Mesodermal cell (in vitro differentiated cells): ENCODE measurements around the gene IER5.

Source experiments
- H3K27ac ChIP-seq: 2 replicates; pipeline ENCODE4 v1.7.0; 2013; ENCODE audit warnings: mild to moderate bottlenecking, low read depth, low read length, moderate library complexity; ENCODE audit not compliant: severe bottlenecking
- H3K36me3 ChIP-seq: 2 replicates; pipeline ENCODE4 v1.7.1; 2013; ENCODE audit warnings: mild to moderate bottlenecking, low read length, moderate library complexity; ENCODE audit not compliant: control insufficient read depth, insufficient read depth
- H3K4me1 ChIP-seq: one replicate; pipeline ENCODE4 v1.7.1; 2013; ENCODE audit warnings: mild to moderate bottlenecking, low read length; ENCODE audit not compliant: insufficient read depth, control insufficient read depth, poor library complexity, severe bottlenecking
- H3K4me3 ChIP-seq: 2 replicates; pipeline ENCODE4 v1.7.0; 2013; ENCODE audit warnings: low read length, control low read depth, mild to moderate bottlenecking; ENCODE audit not compliant: insufficient read depth, poor library complexity, severe bottlenecking; ENCODE audit errors: extremely low read depth
- H3K9me3 ChIP-seq: 2 replicates; pipeline ENCODE4 v1.7.1; 2013; ENCODE audit warnings: mild to moderate bottlenecking, low read length, moderate library complexity; ENCODE audit not compliant: control insufficient read depth
- WGBS, 2 experiments: methylation state at CpG; one replicate each; pipeline ENCODE4 v1.1.5; 2013; ENCODE audit warnings: missing lambda C conversion rate in 2 of 2; ENCODE audit not compliant: insufficient coverage in 2 of 2; 5-methylcytosine and 5-hydroxymethylcytosine counted together

The IER5 gene

DNA sequence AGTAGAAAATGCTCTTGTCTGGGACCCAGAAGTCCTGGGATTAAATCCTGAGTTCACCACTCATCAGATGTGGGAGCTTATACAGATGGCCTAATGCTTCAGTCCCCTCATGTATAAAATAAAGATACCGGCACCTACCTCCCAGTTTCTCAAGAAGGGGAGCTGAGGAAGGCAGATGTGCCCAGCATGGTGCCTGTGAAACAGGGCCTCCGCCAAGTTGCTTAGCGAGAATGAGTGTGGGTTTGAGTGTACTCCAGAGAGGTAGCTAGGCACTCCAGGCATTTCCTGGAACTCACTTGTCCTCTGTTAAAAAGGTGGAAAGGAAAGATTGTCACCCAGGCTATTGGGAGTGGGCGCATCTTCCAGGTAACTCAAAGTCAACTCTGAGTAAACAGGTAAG is 37.8 kb downstream of the IER5 start:
- no peaks in the 10 kb centered on the region for H3K9me3 ChIP-seq
- no peaks in the 10 kb centered on the region for H3K36me3 ChIP-seq
- 94 to 100% methylated on average over 3 of the region's 4 CpGs for WGBS, 2 experiments
- no peak overlapping the region for H3K4me3 ChIP-seq
- no peak overlapping the region for H3K27ac ChIP-seq
- peaks cover 16% of the 10 kb centered on the region for H3K4me1 ChIP-seq

DNA sequence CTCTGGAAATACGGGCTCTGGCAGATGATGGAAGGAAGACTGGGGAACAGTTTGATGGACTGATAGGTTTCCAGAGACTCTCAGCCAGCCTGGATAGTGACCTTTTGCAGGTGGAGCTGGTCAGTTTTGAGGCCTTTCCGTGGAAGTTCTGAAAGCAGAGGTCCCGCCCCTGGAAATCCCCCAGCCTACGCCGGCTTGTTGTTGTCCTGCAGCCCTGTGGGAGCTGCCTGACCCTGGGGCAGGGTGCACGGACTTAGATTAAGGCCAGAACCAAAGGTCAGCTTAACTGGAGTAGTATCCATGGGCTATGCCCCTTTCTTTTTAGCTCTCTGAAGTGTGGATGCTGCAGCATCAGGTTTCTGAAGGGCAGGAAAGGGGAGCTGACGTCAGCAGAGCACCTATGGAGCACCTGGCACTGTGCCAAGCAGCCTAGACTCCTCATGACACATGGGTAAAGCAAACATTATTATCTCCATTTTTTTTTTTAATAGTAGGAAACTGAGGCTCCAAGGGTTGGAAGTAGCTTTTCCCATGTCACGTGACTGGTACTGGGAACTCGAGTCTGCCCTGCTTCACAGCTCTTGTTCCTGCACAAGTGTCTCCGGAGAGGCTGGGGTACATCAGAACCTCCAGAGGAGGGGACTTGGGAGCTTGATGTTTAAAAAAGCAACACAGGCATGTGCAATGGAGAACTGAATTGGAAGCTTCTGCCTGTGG is 38.5 kb downstream of the IER5 start:
- H3K27ac ChIP-seq = no peak overlapping the region
- WGBS, 2 experiments = 72 to 73% methylated on average over 8 to 9 of the region's 10 CpGs

DNA sequence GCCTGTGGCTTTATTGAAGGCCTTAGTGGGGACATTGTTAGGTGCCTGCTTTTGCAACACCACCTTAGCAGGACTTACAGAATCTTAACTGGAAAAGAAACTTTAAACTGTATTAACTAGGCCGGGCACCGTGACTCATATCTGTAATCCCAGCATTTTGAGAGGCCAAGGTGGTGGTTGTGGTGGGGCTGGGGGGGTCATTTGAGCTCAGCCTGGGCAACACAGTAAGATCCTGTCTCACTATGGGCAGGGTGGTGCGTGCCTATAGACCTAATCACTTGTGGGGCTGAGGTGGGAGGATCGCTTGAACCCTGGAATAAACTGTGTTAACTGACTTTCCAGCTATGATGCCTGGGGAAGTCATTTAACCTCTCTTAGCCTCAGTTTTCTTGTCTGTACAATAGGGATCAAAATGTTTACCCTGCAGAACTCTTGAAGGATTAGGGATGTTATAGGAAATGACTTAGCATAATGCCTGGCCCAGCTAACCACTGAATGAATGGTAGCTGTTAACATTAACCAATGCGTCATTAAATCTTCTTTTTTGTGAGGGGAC is 39.5 kb downstream of the IER5 start:
- H3K4me3 ChIP-seq = no peak overlapping the region

More for the DNA sequence above, 38.5 kb downstream of the IER5 start:
- no peak overlapping the region for H3K4me3 ChIP-seq
- H3K36me3 ChIP-seq = no peaks in the 10 kb centered on the region
- peaks cover 16% of the 10 kb centered on the region for H3K4me1 ChIP-seq
- H3K9me3 ChIP-seq = no peaks in the 10 kb centered on the region

DNA sequence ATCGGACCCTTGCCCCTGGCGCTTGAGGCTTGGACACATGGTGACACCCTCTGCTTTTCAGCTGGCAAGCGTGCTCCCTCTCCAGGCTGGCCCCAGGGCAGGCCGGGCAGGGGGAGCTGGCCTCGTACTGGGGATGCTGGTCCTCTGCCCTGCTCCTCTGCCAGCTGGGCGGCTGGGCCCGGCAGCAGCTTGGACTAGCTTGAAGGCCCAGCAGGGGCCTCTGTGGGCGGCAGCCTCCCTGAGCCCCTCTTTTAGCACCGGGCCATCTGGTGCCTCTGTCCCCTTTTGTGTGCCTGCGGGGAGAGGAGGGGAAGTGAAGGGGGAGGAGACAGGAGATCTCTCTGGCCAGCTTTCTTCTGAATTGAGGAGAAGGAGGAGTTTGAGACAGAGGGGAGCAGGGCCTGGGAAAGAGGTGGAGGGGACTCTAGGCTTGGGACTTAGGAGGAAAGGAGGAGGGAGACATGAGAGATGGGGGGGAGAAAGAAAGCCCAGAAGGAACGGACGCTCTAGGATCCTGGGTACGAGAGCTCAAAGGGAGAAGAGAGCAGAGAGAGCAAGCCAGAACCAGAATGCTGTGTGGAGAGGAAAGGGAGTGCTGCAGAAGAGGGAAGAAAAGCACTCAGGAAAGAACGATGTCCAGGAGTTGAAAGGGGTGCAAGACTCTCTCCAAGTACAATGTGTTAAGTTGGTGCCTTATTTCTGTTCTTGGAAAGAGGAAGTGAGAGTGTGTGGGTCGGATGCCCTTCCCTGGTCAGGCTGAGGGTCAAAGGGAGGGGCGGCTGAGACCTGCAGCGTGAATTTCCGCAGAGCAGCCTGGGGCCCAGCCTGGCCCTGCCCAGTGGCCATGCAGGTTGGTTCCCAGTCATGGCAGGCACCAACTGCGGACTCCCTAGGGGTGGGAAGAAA is 40.3 kb downstream of the IER5 start:
- no peaks in the 10 kb centered on the region for H3K36me3 ChIP-seq
- 38 to 44% methylated on average over 17 to 18 of the region's 19 CpGs for WGBS, 2 experiments
- no peak overlapping the region for H3K4me3 ChIP-seq
- no peak overlapping the region for H3K27ac ChIP-seq
- H3K4me1 ChIP-seq = peaks cover 21% of the 10 kb centered on the region
- no peaks in the 10 kb centered on the region for H3K9me3 ChIP-seq

More for the DNA sequence above, 39.5 kb downstream of the IER5 start:
- H3K9me3 ChIP-seq = no peaks in the 10 kb centered on the region
- H3K36me3 ChIP-seq = no peaks in the 10 kb centered on the region
- peaks cover 16% of the 10 kb centered on the region for H3K4me1 ChIP-seq
- 93 to 98% methylated on average over 3 to 4 of the region's 5 CpGs for WGBS, 2 experiments
- no peak overlapping the region for H3K27ac ChIP-seq

DNA sequence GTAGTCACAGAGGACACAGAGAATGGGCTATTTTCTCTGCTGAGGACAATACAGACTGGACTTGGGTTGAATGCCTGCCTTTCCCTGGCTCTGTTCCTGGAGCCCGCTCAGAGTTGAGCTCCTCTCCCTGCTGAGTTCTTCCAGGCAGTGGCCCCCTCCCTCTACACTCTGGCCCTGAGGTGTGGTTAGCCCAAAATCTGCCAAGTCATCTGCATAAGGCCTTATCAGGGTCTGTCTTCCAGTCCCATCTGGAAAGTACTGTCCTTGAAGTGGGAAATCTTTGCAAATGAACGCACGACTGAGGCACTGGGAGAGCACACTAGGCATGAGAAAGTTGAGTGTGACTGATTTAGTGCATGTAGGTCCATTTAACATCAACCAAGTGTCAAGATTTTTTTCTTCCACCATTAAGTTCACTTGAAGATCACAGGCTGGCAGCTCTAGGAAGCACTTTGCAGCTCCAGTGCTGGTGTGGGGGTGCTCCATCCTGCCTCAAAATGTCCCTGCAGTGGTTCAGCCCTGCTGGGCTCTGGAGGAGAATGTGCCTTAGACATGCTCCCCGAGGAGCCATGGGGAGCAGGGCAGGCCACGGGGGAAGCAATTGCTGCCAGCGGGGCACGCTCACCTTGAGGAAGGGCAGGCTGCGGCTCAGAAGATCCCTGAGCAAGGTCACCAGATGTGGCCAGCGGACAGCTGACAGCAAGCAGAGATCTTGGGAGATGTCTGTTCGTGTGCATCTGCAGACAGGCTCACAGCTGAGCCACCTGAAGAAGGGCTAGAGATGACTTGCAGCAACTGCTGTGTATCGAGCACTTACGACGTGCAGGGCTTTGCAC is 41.5 kb downstream of the IER5 start:
- Histone ChIP-seq H3K4me1 (peaks cover 26% of the 10 kb centered on the region), H3K9me3 (no peaks in the 10 kb centered on the region), H3K36me3 (no peaks in the 10 kb centered on the region), H3K27ac (no peak overlapping the region), H3K4me3 (no peak overlapping the region)
- 84% methylated on average over 11 of the region's 13 CpGs for WGBS, 2 experiments

DNA sequence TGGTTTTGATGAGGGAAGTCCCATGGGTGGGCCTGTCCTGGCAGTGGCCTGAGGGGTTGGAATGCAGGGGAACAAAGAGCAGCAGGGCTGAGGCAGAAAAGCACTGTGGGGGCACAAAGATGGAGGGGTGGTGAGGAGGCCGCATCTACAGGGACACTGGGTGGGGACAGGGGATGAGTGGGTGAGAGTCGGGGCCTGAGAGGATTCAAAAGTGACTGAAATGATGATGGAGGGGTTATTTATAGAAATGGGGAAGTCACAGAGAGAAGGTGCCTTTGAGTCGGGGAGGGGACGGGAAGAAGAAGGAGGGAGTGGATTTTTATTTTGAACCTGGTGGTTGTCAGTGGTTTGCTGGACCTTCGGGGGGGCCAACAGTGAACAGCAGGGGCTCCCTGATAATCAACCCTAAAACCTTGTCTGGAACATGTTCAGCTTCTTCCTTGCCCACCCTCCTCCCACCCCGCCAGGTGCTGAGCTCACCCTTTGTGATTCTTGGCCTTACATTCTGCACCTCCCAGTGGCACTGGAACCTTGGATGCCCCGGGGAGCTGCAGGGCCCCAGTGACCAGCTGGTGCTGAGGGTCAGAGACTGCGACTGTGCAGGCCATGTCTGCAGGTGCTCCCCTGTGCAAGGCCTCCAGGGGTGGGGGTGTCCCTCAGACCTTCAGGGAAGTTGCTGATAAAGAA is 42.9 kb downstream of the IER5 start:
- H3K4me3 ChIP-seq = no peak overlapping the region
- no peaks in the 10 kb centered on the region for H3K9me3 ChIP-seq
- peaks cover 40% of the 10 kb centered on the region for H3K4me1 ChIP-seq
- 76 to 89% methylated on average over 5 to 8 of the region's 8 CpGs for WGBS, 2 experiments
- no peak overlapping the region for H3K27ac ChIP-seq
- H3K36me3 ChIP-seq = no peaks in the 10 kb centered on the region

DNA sequence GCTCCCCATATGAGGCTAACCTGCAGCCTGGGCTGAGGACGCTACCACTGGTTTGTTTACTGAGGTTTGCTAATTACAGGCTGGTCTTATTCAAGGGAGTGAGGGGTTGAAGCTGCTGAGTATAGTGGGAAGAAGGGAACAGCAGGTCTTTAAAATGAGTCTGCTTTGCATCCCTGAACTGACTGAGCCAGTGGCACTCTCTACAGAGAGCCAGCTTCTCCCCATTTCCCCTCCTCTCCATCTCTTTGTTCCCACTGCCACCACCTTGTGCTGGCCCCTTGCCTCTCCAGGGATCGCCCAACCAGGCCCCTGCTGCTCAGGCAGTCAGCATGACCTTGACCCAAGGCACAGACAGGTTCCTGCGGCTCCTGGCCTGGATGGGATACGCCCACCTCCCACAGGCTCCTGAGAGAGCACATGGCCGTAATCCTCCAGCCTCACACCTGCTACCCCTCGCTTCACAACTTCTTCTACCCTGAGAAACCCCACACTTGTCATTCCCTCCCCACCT is 45.0 kb downstream of the IER5 start:
- H3K36me3 ChIP-seq = no peaks in the 10 kb centered on the region
- 72% methylated on average over 6 of the region's 6 CpGs for WGBS, 2 experiments
- no peak overlapping the region for H3K27ac ChIP-seq
- no peak overlapping the region for H3K4me3 ChIP-seq
- no peaks in the 10 kb centered on the region for H3K9me3 ChIP-seq
- peaks cover 40% of the 10 kb centered on the region for H3K4me1 ChIP-seq

DNA sequence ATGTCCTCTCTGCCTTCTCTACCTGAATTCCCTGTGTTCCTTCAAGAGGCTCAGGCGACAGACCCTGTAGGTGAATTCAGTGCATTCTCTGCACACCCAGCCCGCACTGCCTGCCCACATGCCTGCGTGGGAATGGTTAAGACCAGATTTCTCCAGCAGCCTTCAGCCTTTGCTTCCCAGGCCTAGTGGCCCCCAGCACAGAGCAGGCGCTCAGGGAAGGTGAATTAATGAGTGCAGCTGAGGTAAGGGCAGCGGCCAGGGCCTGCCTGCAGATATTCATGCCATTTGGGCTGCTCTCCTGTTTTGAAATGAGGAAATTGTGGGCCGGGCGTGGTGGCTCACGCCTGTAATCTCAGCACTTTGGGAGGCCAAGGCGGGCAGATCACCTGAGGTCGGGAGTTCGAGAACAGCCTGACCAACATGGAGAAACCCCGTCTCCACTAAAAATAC is 45.5 kb downstream of the IER5 start:
- H3K9me3 ChIP-seq = no peaks in the 10 kb centered on the region
- peaks cover 38% of the 10 kb centered on the region for H3K4me1 ChIP-seq
- no peak overlapping the region for H3K27ac ChIP-seq
- no peak overlapping the region for H3K4me3 ChIP-seq
- WGBS, 2 experiments = 88 to 95% methylated on average over 10 of the region's 12 CpGs
- H3K36me3 ChIP-seq = no peaks in the 10 kb centered on the region

DNA sequence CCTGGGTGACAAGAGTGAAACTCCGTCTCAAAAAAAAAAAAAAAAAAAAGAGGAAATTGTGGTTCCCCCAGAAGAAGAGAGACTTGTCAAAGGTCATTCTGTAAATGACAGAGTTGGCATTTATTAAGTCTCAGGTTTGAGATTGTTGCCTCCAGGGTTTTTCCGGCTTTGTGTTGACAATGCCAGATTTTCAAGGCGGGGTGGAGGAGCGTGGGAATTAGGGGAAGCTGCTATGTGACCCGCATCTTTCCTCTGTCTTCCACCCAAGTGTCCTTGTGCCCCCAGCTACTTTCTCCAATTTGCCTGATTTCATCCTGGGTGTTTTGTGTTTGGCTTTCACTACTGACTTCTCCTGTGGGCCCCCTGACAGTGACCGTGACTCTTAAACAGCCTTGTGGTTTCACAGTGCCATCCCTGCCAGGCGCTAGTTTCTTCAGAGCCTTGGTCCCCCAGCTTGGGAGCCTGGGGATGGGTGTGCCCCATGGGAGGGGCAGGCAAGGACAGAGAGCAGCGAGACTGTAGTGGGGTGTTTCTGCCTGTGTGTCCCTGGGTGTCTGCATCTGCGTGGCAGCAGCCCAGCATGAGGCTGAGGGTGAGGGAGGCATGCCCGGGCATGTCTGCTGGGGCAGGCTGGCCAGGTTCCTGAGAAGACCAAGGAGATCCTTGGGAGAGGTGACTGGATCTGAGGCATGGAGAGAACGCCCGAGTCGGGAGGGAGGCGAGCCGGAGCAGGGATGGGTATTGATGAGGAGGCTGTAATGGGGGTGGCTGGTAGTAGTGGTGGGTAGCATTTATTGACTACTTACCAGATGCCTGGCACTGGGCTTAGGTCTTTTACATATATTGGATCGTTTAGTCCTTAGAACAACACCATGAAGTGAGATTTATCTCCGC is 46.3 kb downstream of the IER5 start:
- Histone ChIP-seq H3K4me3 (no peak overlapping the region), H3K9me3 (no peaks in the 10 kb centered on the region), H3K36me3 (no peaks in the 10 kb centered on the region), H3K4me1 (peaks cover 34% of the 10 kb centered on the region), H3K27ac (peak overlapping the region; percentile 93)
- WGBS, 2 experiments = 87% methylated on average over 15 to 17 of the region's 17 CpGs
